Activated naive CD8-positive, alpha-beta T cell treated with anti-CD3 and anti-CD28 coated beads, Interleukin-2, amount 10 ng/mL, durations not matched to agents 7 days and 5 days (primary cell): ENCODE data around the gene AFF3. TPM values are rescaled to one million over a fixed set of nuclear protein-coding genes. Genes with fewer than 3 reads are reported as not detected.

ENCODE experiments used
- ATAC-seq: fragments of 150-1000 bp; cut with Tn5 transposase; one replicate; pipeline ENCODE4 v1.10.0; 2021; ENCODE audit warnings: low read depth, moderate library complexity
- POLR2A ChIA-PET: fragments of 350-600 bp; sonication (Branson Sonifier 250); formaldehyde crosslinking; loops from one replicate; lab custom pipeline; 2021; ENCODE audit warnings: antibody characterized with exemption; lab: Charles Lee
- DNase-seq: peaks from one replicate; pipeline ENCODE4 v3.0.0; 2021
- H3K27ac Mint-ChIP-seq: one replicate; pipeline ENCODE4 v1.8.0; 2022; ENCODE audit warnings: mild to moderate bottlenecking, mixed read lengths
- H3K27me3 Mint-ChIP-seq: one replicate; pipeline ENCODE4 v1.8.0; 2022; ENCODE audit warnings: mild to moderate bottlenecking, moderate library complexity, mixed read lengths
- H3K36me3 Mint-ChIP-seq: one replicate; pipeline ENCODE4 v1.8.0; 2021; ENCODE audit warnings: mild to moderate bottlenecking, mixed read lengths
- H3K4me1 Mint-ChIP-seq: one replicate; pipeline ENCODE4 v1.8.0; 2021; ENCODE audit warnings: mixed read lengths
- H3K4me3 Mint-ChIP-seq: one replicate; pipeline ENCODE4 v1.8.0; 2022; ENCODE audit warnings: mild to moderate bottlenecking, moderate library complexity, mixed read lengths
- H3K9me3 Mint-ChIP-seq: one replicate; pipeline ENCODE4 v1.8.0; 2021; ENCODE audit warnings: mixed read lengths
- total RNA-seq, 2 experiments: library from RNA; stranded (reverse); gene quantifications; one replicate each; pipeline ENCODE4 v1.2.3, GENCODE V29; 2021

AFF3 gene
- total RNA-seq, 2 experiments from 2014 or later = 1.8 to 2.2 TPM

GRCh38 chr2:99634234-99634633 is 508.2 kb downstream of the AFF3 start:
- ATAC-seq (no peak), DNase-seq (no peak)
- H3K27ac Mint-ChIP-seq = no peak overlapping the region
- peaks cover 8% of the 10 kb centered on the region for H3K27me3 Mint-ChIP-seq
- POLR2A ChIA-PET = no interaction called here
- no peak overlapping the region for H3K4me3 Mint-ChIP-seq
- H3K4me1 Mint-ChIP-seq = no peaks in the 10 kb centered on the region
- H3K9me3 Mint-ChIP-seq = peaks cover 7% of the 10 kb centered on the region
- no peaks in the 10 kb centered on the region for H3K36me3 Mint-ChIP-seq

GRCh38 chr2:99631700-99632099 is 510.7 kb downstream of the AFF3 start:
- H3K27ac Mint-ChIP-seq = no peak overlapping the region
- H3K9me3 Mint-ChIP-seq = peaks cover 7% of the 10 kb centered on the region
- POLR2A ChIA-PET = no interaction called here
- DNase-seq = no peak
- H3K27me3 Mint-ChIP-seq = peaks cover 8% of the 10 kb centered on the region
- H3K36me3 Mint-ChIP-seq = no peaks in the 10 kb centered on the region
- ATAC-seq = no peak
- H3K4me3 Mint-ChIP-seq = no peak overlapping the region
- no peaks in the 10 kb centered on the region for H3K4me1 Mint-ChIP-seq

GRCh38 chr2:99629320-99629719 is 513.1 kb downstream of the AFF3 start:
- H3K27ac Mint-ChIP-seq = no peak overlapping the region
- H3K4me1 Mint-ChIP-seq = no peaks in the 10 kb centered on the region
- DNase-seq (no peak), ATAC-seq (no peak)
- H3K27me3 Mint-ChIP-seq = peaks cover 6% of the 10 kb centered on the region
- peaks cover 6% of the 10 kb centered on the region for H3K9me3 Mint-ChIP-seq
- H3K4me3 Mint-ChIP-seq = no peak overlapping the region
- POLR2A ChIA-PET = no interaction called here
- no peaks in the 10 kb centered on the region for H3K36me3 Mint-ChIP-seq

DNA sequence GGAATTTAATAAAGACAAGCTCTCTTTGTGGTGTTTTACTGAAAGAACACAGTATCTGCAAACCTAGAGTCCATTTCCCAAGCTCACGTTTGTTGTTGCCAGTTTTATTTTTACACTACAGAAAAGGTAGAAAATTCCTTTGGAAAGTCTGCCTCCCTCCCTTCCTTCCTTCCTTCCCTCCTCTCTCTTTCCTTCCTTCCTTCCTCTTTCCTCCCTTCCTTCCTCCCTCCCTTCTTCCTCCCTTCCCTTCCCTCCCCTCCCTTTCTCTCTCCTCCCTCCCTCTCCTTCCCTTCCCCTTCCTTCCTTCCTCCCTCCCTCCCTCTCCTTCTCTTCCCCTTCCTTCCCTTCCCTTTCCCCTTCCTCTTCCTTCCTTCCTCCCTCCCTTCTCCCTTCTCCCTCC is 516.2 kb downstream of the AFF3 start:
- POLR2A ChIA-PET = no interaction called here
- Mint-ChIP-seq H3K27me3 (peaks cover 6% of the 10 kb centered on the region), H3K27ac (no peak overlapping the region), H3K9me3 (no peaks in the 10 kb centered on the region), H3K4me1 (no peaks in the 10 kb centered on the region), H3K36me3 (no peaks in the 10 kb centered on the region), H3K4me3 (no peak overlapping the region)
- ATAC-seq (no peak), DNase-seq (no peak)

DNA sequence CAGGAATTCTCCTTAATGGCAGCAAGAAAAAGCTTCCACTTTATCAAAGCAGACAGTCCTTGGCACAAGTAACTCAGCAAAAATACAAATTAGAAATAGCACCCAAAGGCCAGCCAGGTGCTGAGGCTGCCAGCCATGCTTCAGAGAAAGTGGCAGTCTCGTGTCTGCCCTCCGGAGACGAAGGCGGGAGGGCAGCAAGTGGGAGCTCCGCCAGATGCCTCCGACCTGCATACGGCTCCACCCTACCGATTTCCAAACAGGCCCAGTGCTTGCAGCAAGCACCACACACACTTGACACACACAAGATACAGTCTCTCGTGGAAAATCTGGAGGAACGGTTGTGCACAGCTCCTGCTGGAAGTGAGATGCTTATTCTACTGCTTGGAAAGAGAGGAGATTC is 517.7 kb downstream of the AFF3 start:
- no peaks in the 10 kb centered on the region for H3K4me1 Mint-ChIP-seq
- ATAC-seq (no peak), DNase-seq (no peak)
- H3K4me3 Mint-ChIP-seq = no peak overlapping the region
- POLR2A ChIA-PET = no interaction called here
- H3K36me3 Mint-ChIP-seq = no peaks in the 10 kb centered on the region
- peaks cover 6% of the 10 kb centered on the region for H3K27me3 Mint-ChIP-seq
- no peak overlapping the region for H3K27ac Mint-ChIP-seq
- H3K9me3 Mint-ChIP-seq = no peaks in the 10 kb centered on the region

DNA sequence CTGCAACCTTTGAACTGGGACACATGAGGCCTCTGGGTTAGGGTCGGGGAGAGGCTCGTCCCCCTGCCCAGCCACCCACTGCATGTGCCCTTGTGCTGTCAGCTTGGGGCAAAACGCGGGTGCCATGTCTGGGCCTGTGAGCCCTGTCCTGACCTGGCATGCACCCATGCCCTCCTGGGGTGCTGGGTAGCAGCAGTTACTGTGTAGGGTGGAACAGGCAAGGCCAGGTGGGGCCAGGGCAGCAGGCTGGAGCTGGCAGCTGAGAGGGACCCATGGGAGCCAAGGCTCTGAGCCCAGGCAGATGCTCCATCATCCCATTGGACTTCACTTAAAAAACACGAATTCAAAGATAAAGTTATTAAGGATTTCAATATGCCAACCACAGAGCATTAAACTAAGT is 518.8 kb downstream of the AFF3 start:
- no peak overlapping the region for H3K27ac Mint-ChIP-seq
- no peaks in the 10 kb centered on the region for H3K36me3 Mint-ChIP-seq
- DNase-seq (no peak), ATAC-seq (no peak)
- H3K4me3 Mint-ChIP-seq = no peak overlapping the region
- no peaks in the 10 kb centered on the region for H3K9me3 Mint-ChIP-seq
- no peaks in the 10 kb centered on the region for H3K4me1 Mint-ChIP-seq
- peaks cover 6% of the 10 kb centered on the region for H3K27me3 Mint-ChIP-seq
- POLR2A ChIA-PET = no interaction called here

GRCh38 chr2:99623035-99623434 is 519.4 kb downstream of the AFF3 start:
- POLR2A ChIA-PET = no interaction called here
- H3K9me3 Mint-ChIP-seq = no peaks in the 10 kb centered on the region

DNA sequence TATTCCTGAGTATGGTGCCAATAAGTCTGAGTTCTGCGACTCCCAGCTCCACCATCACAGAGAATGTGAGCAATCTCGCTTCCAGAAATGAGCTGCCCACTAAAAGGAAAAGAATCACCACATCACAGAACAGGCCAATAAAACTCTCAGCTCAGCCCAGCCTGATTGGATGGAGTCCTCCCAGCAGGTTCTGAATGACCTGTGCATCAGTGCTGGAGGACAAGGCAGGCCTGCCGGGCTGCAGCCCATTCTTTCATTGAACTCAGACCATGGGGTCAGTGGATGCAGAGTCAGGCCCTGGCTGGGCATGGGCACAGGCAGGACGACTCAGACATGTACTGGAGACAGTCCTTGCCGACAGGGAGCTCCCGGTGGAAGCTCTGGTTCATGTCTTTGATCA is 519.9 kb downstream of the AFF3 start:
- POLR2A ChIA-PET = no interaction called here
- Mint-ChIP-seq H3K27me3 (peaks cover 5% of the 10 kb centered on the region), H3K4me1 (no peaks in the 10 kb centered on the region), H3K4me3 (no peak overlapping the region), H3K27ac (no peak overlapping the region), H3K36me3 (no peaks in the 10 kb centered on the region), H3K9me3 (no peaks in the 10 kb centered on the region)
- DNase-seq (no peak), ATAC-seq (no peak)

More at GRCh38 chr2:99623035-99623434, 519.4 kb downstream of the AFF3 start:
- H3K36me3 Mint-ChIP-seq = no peaks in the 10 kb centered on the region
- no peak overlapping the region for H3K27ac Mint-ChIP-seq
- no peak overlapping the region for H3K4me3 Mint-ChIP-seq
- no peaks in the 10 kb centered on the region for H3K4me1 Mint-ChIP-seq
- ATAC-seq = no peak
- DNase-seq = no peak
- H3K27me3 Mint-ChIP-seq = peaks cover 6% of the 10 kb centered on the region

DNA sequence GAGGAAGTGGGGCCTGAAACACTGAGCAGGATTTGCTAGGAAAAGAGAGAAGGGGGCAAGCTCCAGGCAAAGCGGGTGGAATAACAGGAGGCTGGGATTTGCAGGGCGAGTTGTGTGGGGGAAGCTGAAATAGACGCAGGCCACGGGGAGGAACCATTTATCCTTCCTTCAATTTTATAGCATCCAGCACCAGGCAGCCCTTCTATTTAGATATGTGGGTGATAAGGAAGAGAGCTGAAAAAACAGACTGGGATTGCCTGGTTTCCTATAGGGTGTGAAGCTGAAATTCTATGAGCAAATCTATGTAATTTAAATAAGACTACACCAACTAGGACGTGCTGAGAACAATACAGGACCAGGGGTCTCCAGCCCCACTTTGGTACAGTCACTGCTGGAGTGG is 520.6 kb downstream of the AFF3 start:
- POLR2A ChIA-PET = no interaction called here
- Mint-ChIP-seq H3K27me3 (no peaks in the 10 kb centered on the region), H3K27ac (no peak overlapping the region), H3K9me3 (no peaks in the 10 kb centered on the region), H3K36me3 (no peaks in the 10 kb centered on the region), H3K4me1 (no peaks in the 10 kb centered on the region), H3K4me3 (no peak overlapping the region)
- DNase-seq (no peak), ATAC-seq (no peak)

- no peak for ATAC-seq
- Mint-ChIP-seq H3K9me3 (no peaks in the 10 kb centered on the region), H3K4me3 (no peak overlapping the region), H3K27ac (no peak overlapping the region), H3K27me3 (peaks cover 1% of the 10 kb centered on the region), H3K36me3 (no peaks in the 10 kb centered on the region), H3K4me1 (no peaks in the 10 kb centered on the region)
- POLR2A ChIA-PET = no interaction called here
- DNase-seq = no peak
Measured at GRCh38 chr2:99621106-99621505, 521.3 kb downstream of the AFF3 start.

GRCh38 chr2:99619151-99619550 is 523.2 kb downstream of the AFF3 start:
- POLR2A ChIA-PET = no interaction called here
- Mint-ChIP-seq H3K27ac (no peak overlapping the region), H3K9me3 (no peaks in the 10 kb centered on the region), H3K36me3 (no peaks in the 10 kb centered on the region), H3K4me3 (no peak overlapping the region), H3K27me3 (peaks cover 1% of the 10 kb centered on the region), H3K4me1 (no peaks in the 10 kb centered on the region)
- DNase-seq = no peak
- ATAC-seq = no peak

- POLR2A ChIA-PET = no interaction called here
- ATAC-seq (no peak), DNase-seq (no peak)
- no peaks in the 10 kb centered on the region for H3K4me1 Mint-ChIP-seq
- peaks cover 1% of the 10 kb centered on the region for H3K27me3 Mint-ChIP-seq
- no peaks in the 10 kb centered on the region for H3K36me3 Mint-ChIP-seq
- no peak overlapping the region for H3K27ac Mint-ChIP-seq
- no peak overlapping the region for H3K4me3 Mint-ChIP-seq
- no peaks in the 10 kb centered on the region for H3K9me3 Mint-ChIP-seq
Measured at GRCh38 chr2:99618579-99619097, 523.8 kb downstream of the AFF3 start.

- POLR2A ChIA-PET = no interaction called here
- Mint-ChIP-seq H3K36me3 (no peaks in the 10 kb centered on the region), H3K4me3 (no peak overlapping the region), H3K27ac (no peak overlapping the region), H3K9me3 (no peaks in the 10 kb centered on the region), H3K4me1 (no peaks in the 10 kb centered on the region), H3K27me3 (peaks cover 1% of the 10 kb centered on the region)
- no peak for DNase-seq
- no peak for ATAC-seq
Measured at GRCh38 chr2:99617811-99618210, 524.6 kb downstream of the AFF3 start.

GRCh38 chr2:99615247-99615771 is 527.1 kb downstream of the AFF3 start:
- Mint-ChIP-seq H3K27ac (no peak overlapping the region), H3K9me3 (no peaks in the 10 kb centered on the region), H3K4me1 (no peaks in the 10 kb centered on the region), H3K36me3 (no peaks in the 10 kb centered on the region), H3K4me3 (no peak overlapping the region), H3K27me3 (peaks cover 5% of the 10 kb centered on the region)
- no peak for DNase-seq
- no peak for ATAC-seq
- POLR2A ChIA-PET = no interaction called here

DNA sequence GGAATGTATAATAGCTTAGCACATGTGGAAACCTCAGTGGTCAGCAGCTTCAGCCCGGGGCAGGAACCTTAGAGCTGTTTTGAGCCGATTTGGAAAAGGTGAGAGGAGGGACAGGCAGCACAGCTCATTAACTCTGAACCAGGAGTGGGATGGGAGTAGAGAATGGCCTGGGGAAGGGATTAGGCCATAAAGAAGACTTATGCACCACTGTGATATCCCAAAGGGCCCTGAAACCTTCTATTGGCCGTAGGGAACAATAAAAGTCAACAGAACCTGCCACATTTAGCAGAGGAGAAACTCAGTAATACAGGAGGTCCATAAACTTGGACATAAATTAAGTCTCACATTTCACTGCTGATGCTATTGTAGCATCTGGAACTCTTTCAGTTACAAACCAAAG is 528.4 kb downstream of the AFF3 start:
- H3K4me1 Mint-ChIP-seq = no peaks in the 10 kb centered on the region
- H3K4me3 Mint-ChIP-seq = no peak overlapping the region
- no peaks in the 10 kb centered on the region for H3K36me3 Mint-ChIP-seq
- H3K27ac Mint-ChIP-seq = no peak overlapping the region
- H3K27me3 Mint-ChIP-seq = peaks cover 5% of the 10 kb centered on the region
- no peaks in the 10 kb centered on the region for H3K9me3 Mint-ChIP-seq
- no peak for ATAC-seq
- POLR2A ChIA-PET = no interaction called here
- no peak for DNase-seq
